SK-N-MC (cell line): Measurements from ENCODE around the gene HIBADH.

ENCODE experiments used
- EZH2 ChIP-seq: fragments of 200-600 bp; sonication (generic); IDR thresholded peaks from one replicate; pipeline ENCODE4 v1.6.1; 2017; ENCODE audit warnings: antibody characterized with exemption
- POLR2AphosphoS5 ChIP-seq: IDR thresholded peaks from 2 replicates; pipeline ENCODE4 v1.6.1; 2012; ENCODE audit warnings: mild to moderate bottlenecking, low read depth, low read length, borderline replicate concordance

- no peak for TF ChIP-seq EZH2
- no peak for TF ChIP-seq POLR2AphosphoS5
Measured at GRCh38 chr7:27685209-27685608, 22.5 kb upstream of the HIBADH start.
